ENCODE data around the gene SYNPO2L.

Gene SYNPO2L

GRCh38 chr10:73643362-73643761 is 12.5 kb downstream of the SYNPO2L start:
- in situ Hi-C loops (cut with MboI; ENCODE audit: low sequenced_read_pairs, unreplicated experiment) = loop anchor here (5.0 kb wide), 1 partner anchor 116 kb away; no protein-coding TSS in a partner anchor
- no peak for DNase-seq (ENCODE audit: low spot score)
- TF ChIP-seq CTCF (IDR thresholded peaks at IDR 0.05; ENCODE audit: borderline replicate concordance, control extremely low read depth, extremely low read depth, insufficient read depth, missing control alignments) = no peak

DNA sequence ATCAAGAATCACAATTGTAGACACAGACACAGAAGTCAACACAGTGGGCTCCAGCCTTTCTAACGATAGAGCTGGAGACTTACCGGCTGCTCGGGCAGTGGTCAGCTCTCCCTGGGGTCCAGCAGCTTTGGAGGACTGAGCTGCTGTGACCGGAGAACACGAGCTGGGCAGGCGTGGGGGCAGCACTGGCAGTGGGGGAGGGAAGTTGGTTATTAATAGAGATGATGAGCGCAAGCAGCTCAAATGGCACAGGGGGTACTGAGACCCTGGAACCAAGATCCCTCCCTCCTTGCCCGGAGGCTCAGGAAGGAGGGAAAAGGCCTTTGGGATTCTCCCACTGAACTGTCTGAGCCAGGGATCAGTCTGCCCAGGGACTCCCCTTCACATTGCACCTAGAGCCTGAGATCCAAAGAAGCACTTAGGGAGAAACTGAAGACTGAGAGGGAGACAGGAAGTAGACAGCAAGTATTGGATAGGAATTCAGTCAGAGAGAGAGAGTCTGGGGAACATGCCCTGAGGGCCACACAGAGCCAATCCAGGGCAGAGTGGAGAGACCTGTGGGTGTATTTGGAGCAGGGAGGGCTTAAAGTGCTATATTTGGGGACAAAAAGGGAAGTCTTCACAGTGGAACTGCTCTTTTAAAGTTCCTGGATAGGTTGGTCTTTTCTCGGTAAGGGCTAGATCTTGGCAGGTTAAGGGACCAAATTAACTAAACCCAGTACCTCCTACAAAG is 14.3 kb downstream of the SYNPO2L start, which contains the start of gene MYOZ1:
MYOZ1 (minus strand) TSS at position 147 of the 733 bp plus-strand sequence. CDS start 1,457 bp downstream, outside the sequence.
- in situ Hi-C loops (cut with MboI; ENCODE audit: low sequenced_read_pairs, unreplicated experiment) = loop anchor here (5.0 kb wide), 1 partner anchor 114 kb away; no protein-coding TSS in a partner anchor
- DNase-seq (ENCODE audit: low spot score) = peak; percentile 21
- no peak for TF ChIP-seq CTCF (IDR thresholded peaks at IDR 0.05; ENCODE audit: borderline replicate concordance, control extremely low read depth, extremely low read depth, insufficient read depth, missing control alignments)

GRCh38 chr10:73639286-73639685 is 16.5 kb downstream of the SYNPO2L start:
- TF ChIP-seq CTCF (IDR thresholded peaks at IDR 0.05; ENCODE audit: borderline replicate concordance, control extremely low read depth, extremely low read depth, insufficient read depth, missing control alignments) = no peak
- no peak for DNase-seq (ENCODE audit: low spot score)
- in situ Hi-C loops (cut with MboI; ENCODE audit: low sequenced_read_pairs, unreplicated experiment) = no loop called here

GRCh38 chr10:73635781-73636180 is 20.0 kb downstream of the SYNPO2L start:
- DNase-seq (ENCODE audit: low spot score) = peak; percentile 17
- TF ChIP-seq CTCF (IDR thresholded peaks at IDR 0.05; ENCODE audit: borderline replicate concordance, control extremely low read depth, extremely low read depth, insufficient read depth, missing control alignments) = no peak
- in situ Hi-C loops (cut with MboI; ENCODE audit: low sequenced_read_pairs, unreplicated experiment) = no loop called here

DNA sequence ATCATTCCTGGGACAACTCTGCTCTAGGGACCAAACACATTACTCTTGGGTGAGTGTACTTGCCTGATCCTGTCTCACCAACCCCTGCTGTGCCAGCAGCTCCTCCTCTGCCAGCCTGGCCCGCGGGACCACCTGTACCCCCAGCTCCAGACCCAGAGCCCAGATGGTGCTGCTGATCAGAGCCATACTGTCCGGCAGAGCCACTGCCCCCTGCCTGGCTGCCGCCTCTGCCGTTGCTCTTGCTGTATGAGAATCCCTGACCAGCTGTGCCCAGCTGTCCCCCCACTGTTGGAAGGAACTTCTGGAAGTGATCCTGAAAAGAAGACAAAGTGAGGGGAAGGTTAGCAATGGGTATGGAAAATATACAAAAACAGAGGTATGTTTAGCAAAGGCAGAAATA is 21.4 kb downstream of the SYNPO2L start:
- in situ Hi-C loops (cut with MboI; ENCODE audit: low sequenced_read_pairs, unreplicated experiment) = no loop called here
- TF ChIP-seq CTCF (IDR thresholded peaks at IDR 0.05; ENCODE audit: borderline replicate concordance, control extremely low read depth, extremely low read depth, insufficient read depth, missing control alignments) = no peak
- no peak for DNase-seq (ENCODE audit: low spot score)

- in situ Hi-C loops (cut with MboI; ENCODE audit: low sequenced_read_pairs, unreplicated experiment) = no loop called here
- no peak for TF ChIP-seq CTCF (IDR thresholded peaks at IDR 0.05; ENCODE audit: borderline replicate concordance, control extremely low read depth, extremely low read depth, insufficient read depth, missing control alignments)
- DNase-seq (ENCODE audit: low spot score) = no peak
Observed at GRCh38 chr10:73629165-73629564, 26.7 kb downstream of the SYNPO2L start.

Data from GM13976 (cell line).